Suprapubic skin (tissue), 4 donors: ENCODE measurements around the gene ITGA2B. TPM values are rescaled to one million over a fixed set of nuclear protein-coding genes. Genes with fewer than 3 reads are reported as not detected.

Experiments used
- DNase-seq, 2 donors: peaks; one replicate each; pipeline ENCODE4 v3.0.0-alpha.2; 2019; ENCODE audit warnings: low spot score in 2 of 2
- H3K27ac ChIP-seq: fragments of 200-600 bp; sonication (generic); one replicate; pipeline ENCODE4 v1.5.1; 2019
- H3K27me3 ChIP-seq: fragments of 200-600 bp; sonication (generic); one replicate; pipeline ENCODE4 v1.5.1; 2019
- H3K36me3 ChIP-seq: fragments of 200-600 bp; sonication (generic); one replicate; pipeline ENCODE4 v1.5.1; 2019
- H3K4me1 ChIP-seq: fragments of 200-600 bp; sonication (generic); one replicate; pipeline ENCODE4 v1.5.1; 2019
- H3K4me3 ChIP-seq: fragments of 200-600 bp; sonication (generic); one replicate; pipeline ENCODE4 v1.5.1; 2019; ENCODE audit warnings: mild to moderate bottlenecking
- H3K9me3 ChIP-seq: fragments of 200-600 bp; sonication (generic); one replicate; pipeline ENCODE4 v1.5.1; 2019
- EP300 ChIP-seq: sonication (generic); formaldehyde crosslinking; IDR thresholded peaks from one replicate; pipeline ENCODE4 v1.6.1; 2017; ENCODE audit warnings: antibody characterized with exemption
- POLR2A ChIP-seq, 2 donors: fragments of 450-650 bp; IDR thresholded peaks; one replicate each; pipeline ENCODE4 v1.6.1; 2017; ENCODE audit warnings: antibody characterized with exemption in 2 of 2, mild to moderate bottlenecking in 2 of 2, moderate library complexity in 2 of 2
- POLR2AphosphoS5 ChIP-seq, 3 donors: sonication (generic); formaldehyde crosslinking; IDR thresholded peaks; one replicate each; pipeline ENCODE4 v1.6.1; 2017; ENCODE audit warnings: antibody characterized with exemption in 3 of 3
- WGBS: methylation state at CpG from one replicate; pipeline ENCODE4 v1.1.5; 2018; 5-methylcytosine and 5-hydroxymethylcytosine counted together
- total RNA-seq, 4 donors: library from RNA; depleted of rRNA; stranded (reverse); fragments of >200 nt; gene quantifications; one replicate each; pipeline ENCODE4 v1.1.0, GENCODE V29; 2016
- TF ChIP-seq, protein P1 (sequence below), 2 donors: fragments of 200-600 bp in 1 of 2; fragments of 450-650 bp in 1 of 2; sonication (generic) in 1 of 2; IDR thresholded peaks; one replicate each; pipeline ENCODE4 v1.5.1; 2016 to 2019; ENCODE audit warnings: antibody characterized with exemption in 2 of 2, mild to moderate bottlenecking in 1 of 2, moderate library complexity in 1 of 2

Gene ITGA2B
- total RNA-seq, 4 donors from 2014 or later, result 0.45 to 0.48 TPM; not detected in 2

DNA sequence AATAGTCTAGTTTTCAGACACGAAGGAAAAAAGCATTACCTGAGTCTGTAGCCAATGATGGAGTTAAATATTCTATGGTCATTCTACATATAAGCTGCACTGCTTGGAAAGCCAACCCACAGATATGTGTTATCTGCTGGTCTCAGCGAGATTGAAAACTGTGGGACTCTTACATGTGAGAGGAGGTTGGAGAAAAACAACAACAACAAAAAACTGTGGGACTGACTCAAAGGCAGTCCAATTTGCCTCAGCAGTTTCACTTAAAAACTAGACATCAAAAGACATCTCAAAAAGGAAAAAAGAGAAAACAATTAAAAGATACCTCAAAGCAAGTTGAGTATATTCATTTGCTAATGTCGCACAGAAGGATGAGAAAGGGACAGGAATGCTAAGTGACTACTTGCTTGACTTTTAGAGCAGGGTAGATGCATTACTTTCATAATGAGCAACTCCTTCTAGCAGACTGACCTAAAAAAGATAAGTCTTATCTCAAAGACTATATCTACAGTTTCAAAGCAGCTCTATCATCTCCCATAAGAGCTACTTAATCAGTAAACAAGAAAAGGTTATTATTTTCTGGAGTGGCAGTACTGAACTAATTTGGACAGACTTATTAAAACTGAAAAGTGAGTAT is 35.5 kb upstream of the ITGA2B start:
- 91% methylated on average over 3 of the region's 3 CpGs for WGBS
- Histone ChIP-seq H3K4me3 (no peak overlapping the region), H3K27ac (no peak overlapping the region), H3K36me3 (peaks cover 74% of the 10 kb centered on the region), H3K4me1 (no peaks in the 10 kb centered on the region), H3K27me3 (no peaks in the 10 kb centered on the region), H3K9me3 (no peaks in the 10 kb centered on the region)
- TF ChIP-seq EP300, result no peak
- no peak for TF ChIP-seq POLR2AphosphoS5 (IDR thresholded peaks at IDR 0.05)
- no peak for DNase-seq

GRCh38 chr17:44417553-44417952 is 28.1 kb upstream of the ITGA2B start:
- Histone ChIP-seq H3K4me3 (no peak overlapping the region), H3K9me3 (no peaks in the 10 kb centered on the region), H3K27ac (no peak overlapping the region), H3K4me1 (peaks cover 7% of the 10 kb centered on the region), H3K36me3 (peaks cover 44% of the 10 kb centered on the region), H3K27me3 (no peaks in the 10 kb centered on the region)
- 58% methylated on average over 2 of the region's 2 CpGs for WGBS
- no peak for DNase-seq
- TF ChIP-seq EP300 (no peak), POLR2A (IDR thresholded peaks at IDR 0.05) (no peak), POLR2AphosphoS5 (IDR thresholded peaks at IDR 0.05) (no peak)
- TF ChIP-seq, protein P1, sequence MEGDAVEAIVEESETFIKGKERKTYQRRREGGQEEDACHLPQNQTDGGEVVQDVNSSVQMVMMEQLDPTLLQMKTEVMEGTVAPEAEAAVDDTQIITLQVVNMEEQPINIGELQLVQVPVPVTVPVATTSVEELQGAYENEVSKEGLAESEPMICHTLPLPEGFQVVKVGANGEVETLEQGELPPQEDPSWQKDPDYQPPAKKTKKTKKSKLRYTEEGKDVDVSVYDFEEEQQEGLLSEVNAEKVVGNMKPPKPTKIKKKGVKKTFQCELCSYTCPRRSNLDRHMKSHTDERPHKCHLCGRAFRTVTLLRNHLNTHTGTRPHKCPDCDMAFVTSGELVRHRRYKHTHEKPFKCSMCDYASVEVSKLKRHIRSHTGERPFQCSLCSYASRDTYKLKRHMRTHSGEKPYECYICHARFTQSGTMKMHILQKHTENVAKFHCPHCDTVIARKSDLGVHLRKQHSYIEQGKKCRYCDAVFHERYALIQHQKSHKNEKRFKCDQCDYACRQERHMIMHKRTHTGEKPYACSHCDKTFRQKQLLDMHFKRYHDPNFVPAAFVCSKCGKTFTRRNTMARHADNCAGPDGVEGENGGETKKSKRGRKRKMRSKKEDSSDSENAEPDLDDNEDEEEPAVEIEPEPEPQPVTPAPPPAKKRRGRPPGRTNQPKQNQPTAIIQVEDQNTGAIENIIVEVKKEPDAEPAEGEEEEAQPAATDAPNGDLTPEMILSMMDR (IDR thresholded peaks at IDR 0.05), result no peak

DNA sequence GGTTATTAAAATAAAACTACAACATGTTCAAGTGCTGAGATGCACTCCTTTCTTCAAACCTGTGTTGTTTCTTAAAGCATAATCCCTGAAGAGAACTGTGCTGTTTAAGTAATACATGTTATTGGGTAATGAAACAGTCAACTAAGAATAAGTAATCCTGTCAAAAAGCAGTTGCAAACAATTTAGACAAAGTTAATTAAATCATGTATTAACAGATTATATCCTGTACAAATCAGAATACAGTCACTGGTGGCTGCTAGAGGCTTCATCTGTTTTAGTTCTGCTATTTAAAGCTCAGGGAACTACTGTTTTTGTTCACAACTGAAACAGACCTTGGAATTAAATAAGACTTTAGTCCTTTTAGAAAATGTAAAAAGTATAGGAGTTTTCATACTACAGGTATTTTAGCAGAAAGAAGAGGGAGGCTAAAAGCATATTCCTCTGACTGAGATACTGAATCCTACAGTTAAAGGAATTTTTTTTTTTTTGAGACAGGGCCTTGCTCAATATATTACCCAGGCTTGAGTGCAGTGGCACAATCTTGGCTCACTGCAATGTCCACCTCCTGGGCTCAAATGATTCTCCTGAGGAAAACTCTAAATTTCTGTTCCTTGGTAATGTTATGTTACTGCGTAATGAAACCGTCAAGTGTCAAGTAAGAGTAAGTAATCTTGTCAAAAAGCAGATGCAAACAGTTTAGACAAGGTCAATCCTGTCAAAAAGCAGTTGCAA is 27.3 kb upstream of the ITGA2B start:
- Histone ChIP-seq H3K4me1 (peaks cover 7% of the 10 kb centered on the region), H3K4me3 (no peak overlapping the region), H3K36me3 (peaks cover 44% of the 10 kb centered on the region), H3K27ac (no peak overlapping the region), H3K9me3 (no peaks in the 10 kb centered on the region), H3K27me3 (no peaks in the 10 kb centered on the region)
- WGBS, result 98% methylated on average over 2 of the region's 2 CpGs
- TF ChIP-seq EP300 (no peak), POLR2A (IDR thresholded peaks at IDR 0.05) (no peak), POLR2AphosphoS5 (IDR thresholded peaks at IDR 0.05) (no peak)
- TF ChIP-seq, protein P1 (IDR thresholded peaks at IDR 0.05), result no peak
- no peak for DNase-seq

DNA sequence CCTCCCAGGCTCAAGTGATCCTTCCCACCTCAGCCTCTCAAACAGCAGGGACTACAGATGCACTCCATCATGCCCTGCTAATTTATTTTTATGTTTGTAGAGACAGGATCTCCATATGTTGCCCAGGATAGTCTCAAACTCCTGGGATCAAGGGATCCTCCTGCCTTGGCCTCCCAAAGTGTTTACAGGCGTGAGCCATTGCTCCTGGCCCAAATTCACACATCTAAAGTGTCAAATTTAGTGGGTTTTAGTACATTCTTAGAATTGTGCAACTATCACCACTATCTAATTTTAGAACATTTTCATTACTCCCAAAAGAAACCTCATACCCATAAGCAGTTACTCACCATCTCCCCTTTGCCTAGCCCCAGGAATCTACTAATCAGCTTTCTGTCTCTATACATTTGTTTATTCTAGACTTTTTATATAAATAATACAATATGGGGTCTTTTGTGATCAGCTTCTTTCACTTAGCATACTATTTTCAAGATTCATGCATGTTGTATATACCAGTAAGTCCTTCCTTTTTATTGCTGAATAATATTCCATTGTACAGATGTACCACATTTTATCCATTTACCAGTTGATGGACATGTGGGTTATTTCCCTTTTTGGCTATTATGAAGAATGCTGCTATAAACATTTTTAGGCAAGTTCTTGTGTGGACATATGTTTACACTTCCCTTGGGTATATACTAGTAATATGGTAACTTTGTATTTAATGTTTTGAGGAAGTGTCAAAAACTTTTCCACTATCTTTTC is 25.1 kb upstream of the ITGA2B start:
- Histone ChIP-seq H3K4me1 (peaks cover 7% of the 10 kb centered on the region), H3K9me3 (no peaks in the 10 kb centered on the region), H3K27ac (no peak overlapping the region), H3K4me3 (no peak overlapping the region), H3K36me3 (peaks cover 36% of the 10 kb centered on the region), H3K27me3 (no peaks in the 10 kb centered on the region)
- no peak for DNase-seq
- 100% methylated on average over 1 of the region's 1 CpG for WGBS
- TF ChIP-seq, protein P1 (IDR thresholded peaks at IDR 0.05), result no peak
- TF ChIP-seq POLR2AphosphoS5 (IDR thresholded peaks at IDR 0.05) (no peak), POLR2A (IDR thresholded peaks at IDR 0.05) (no peak)

- peaks cover 26% of the 10 kb centered on the region for H3K36me3 ChIP-seq
- H3K4me3 ChIP-seq, result no peak overlapping the region
- no peaks in the 10 kb centered on the region for H3K9me3 ChIP-seq
- no peak for DNase-seq
- no peaks in the 10 kb centered on the region for H3K4me1 ChIP-seq
- H3K27me3 ChIP-seq, result no peaks in the 10 kb centered on the region
- TF ChIP-seq POLR2AphosphoS5 (IDR thresholded peaks at IDR 0.05) (no peak), POLR2A (IDR thresholded peaks at IDR 0.05) (no peak), EP300 (no peak)
- TF ChIP-seq, protein P1 (IDR thresholded peaks at IDR 0.05), result peak in 1 of 2 donors; percentile 12
- WGBS, result 84% methylated on average over 7 of the region's 7 CpGs
- H3K27ac ChIP-seq, result no peak overlapping the region
Measured at GRCh38 chr17:44409309-44410028, 20.0 kb upstream of the ITGA2B start.
